Subcutaneous adipose tissue (tissue), 4 donors: ENCODE measurements around the gene UBASH3A. TPM values are rescaled to one million over a fixed set of nuclear protein-coding genes. Genes with fewer than 3 reads are reported as not detected.

ENCODE experiments used
- CTCF ChIP-seq: fragments of 450-650 bp; IDR thresholded peaks from one replicate; pipeline ENCODE4 v1.5.1; 2016; ENCODE audit warnings: low read depth, mild to moderate bottlenecking, control low read depth, antibody characterized with exemption, moderate library complexity
- total RNA-seq, 4 donors: library from RNA; depleted of rRNA; stranded (reverse); fragments of >200 nt; gene quantifications; one replicate each; pipeline ENCODE4 v1.1.0, GENCODE V29; 2016

The UBASH3A gene
- total RNA-seq, 4 donors from 2014 or later = 0.38 to 1.2 (median 0.66) TPM; not detected in 1

- TF ChIP-seq CTCF = no peak
Measured at GRCh38 chr21:42361286-42361685, 42.4 kb upstream of the UBASH3A start.

GRCh38 chr21:42362198-42362597 is 41.5 kb upstream of the UBASH3A start:
- TF ChIP-seq CTCF = no peak

- TF ChIP-seq CTCF = no peak
Measured at GRCh38 chr21:42362700-42363099, 41.0 kb upstream of the UBASH3A start.

GRCh38 chr21:42363312-42363711 is 40.4 kb upstream of the UBASH3A start:
- TF ChIP-seq CTCF = no peak

GRCh38 chr21:42364304-42364865 is 39.3 kb upstream of the UBASH3A start:
- TF ChIP-seq CTCF = no peak

- no peak for TF ChIP-seq CTCF
Measured at GRCh38 chr21:42365770-42366169, 37.9 kb upstream of the UBASH3A start.

GRCh38 chr21:42366292-42367010 is 37.3 kb upstream of the UBASH3A start, which contains the start of gene TFF1:
TFF1 (minus strand) TSS chr21:42366535; CDS start chr21:42366495, 40 bp downstream.
- no peak for TF ChIP-seq CTCF
